NCI-H1694 treated with DMSO at 0.1 percent for 48 hours (cell line): ENCODE results near the gene TPP2.
A peak's percentile ranks its signal among the peaks of the same experiment; 100 is the strongest.

Source experiments
- DNase-seq: peaks from one replicate; lab custom pipeline; 2025; lab: John Stamatoyannopoulos, UW

TPP2 gene

DNA sequence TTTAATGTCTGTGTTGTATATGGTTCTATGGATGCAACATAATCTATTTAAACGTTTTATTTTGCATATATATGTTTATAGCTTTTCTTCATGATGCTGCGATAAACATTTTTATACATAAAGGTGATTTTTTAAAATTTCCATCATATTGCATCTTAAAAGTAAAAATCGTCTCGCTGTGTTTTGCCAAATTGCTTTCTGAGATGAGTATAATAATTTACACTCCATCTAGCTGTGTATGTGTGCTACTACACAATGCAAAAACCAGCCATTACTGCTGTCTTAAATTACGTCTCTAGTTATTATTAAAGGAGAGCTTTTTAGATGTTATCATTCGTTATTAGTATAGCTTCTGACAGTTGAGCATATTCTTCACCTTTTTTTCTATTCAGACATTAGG, 60.8 kb downstream of the TPP2 start:
- peak; percentile 5 for DNase-seq

GRCh38 chr13:102658660-102659059, 61.9 kb downstream of the TPP2 start:
- DNase-seq: no peak

GRCh38 chr13:102659168-102659713, 62.5 kb downstream of the TPP2 start:
- no peak for DNase-seq

DNA sequence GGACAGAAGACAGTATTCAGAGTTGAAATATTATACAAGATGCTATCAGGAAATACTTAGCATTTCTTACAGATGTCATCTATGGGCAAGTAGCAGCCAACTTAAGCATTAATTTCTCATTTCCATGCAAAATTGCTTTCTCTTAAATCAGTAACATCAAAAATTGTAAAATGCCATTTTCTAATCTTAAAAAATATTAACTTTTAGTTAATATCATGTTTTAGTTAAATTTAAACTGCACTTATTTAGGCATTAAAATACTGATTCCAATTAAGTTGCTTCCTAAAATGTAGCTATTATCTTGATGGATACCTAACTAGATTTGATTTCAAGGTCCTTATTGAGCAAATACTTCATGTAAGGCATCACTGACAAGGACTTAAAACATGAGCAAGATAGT, 70.2 kb downstream of the TPP2 start:
- DNase-seq: no peak

DNA sequence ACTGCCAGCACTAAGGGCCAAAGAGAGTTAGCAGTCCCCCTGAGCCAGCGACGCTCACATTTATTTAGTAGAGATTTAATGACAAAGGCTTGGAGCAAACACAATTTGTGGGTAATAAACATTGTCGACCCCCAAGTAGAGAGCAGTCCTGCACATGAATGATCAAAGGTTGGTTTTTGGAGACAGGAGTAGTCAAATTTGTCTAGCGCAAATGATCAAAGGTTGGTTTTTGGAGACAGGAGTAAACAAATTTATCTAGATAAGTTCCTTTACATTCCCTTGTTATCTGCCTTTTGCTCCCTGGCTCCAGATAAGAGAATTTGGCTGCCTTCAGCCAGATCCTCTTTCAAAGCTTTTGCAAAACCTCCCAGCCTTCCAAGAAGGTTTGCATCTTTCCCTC, 71.1 kb downstream of the TPP2 start:
- DNase-seq: no peak

DNA sequence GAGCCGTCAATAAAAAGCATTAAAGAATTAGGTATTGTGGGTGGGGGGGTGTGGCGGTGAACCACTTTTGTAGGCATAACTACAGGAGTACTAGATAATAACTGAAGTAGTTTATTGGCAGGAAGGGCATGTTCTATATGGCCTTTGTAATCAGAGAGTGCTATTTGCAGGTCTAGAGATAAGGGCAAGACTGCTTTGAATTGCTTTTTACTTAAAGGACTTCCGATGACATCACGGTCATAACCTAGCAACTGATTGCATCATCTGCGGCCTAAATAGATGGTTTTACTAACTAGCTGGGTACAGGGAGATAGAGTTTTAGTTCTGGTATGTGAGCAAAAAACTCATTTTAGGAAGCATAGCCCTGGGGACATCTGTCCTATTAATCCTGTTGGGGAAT, 73.3 kb downstream of the TPP2 start:
- DNase-seq: no peak

DNA sequence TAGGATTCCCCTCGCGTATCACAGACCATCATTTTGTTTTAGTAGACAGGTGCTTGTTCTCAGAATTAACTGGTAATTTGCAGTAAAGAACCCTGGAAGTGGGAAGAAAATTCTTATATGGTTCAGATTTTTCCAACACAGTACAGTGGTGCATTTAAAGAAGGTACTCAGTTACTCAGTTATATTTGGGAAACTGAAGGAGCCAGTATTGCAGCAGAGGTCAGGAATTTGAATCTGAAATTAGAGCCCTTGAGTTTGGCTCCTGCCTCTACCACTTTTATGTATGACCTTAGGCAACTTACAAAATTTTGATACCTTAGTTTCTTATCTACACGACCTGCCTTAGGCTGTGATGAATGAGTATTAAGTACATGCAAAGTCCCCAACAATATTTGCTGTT, 78.3 kb downstream of the TPP2 start:
- no peak for DNase-seq

GRCh38 chr13:102677122-102677521, 80.3 kb downstream of the TPP2 start:
- DNase-seq: no peak

DNA sequence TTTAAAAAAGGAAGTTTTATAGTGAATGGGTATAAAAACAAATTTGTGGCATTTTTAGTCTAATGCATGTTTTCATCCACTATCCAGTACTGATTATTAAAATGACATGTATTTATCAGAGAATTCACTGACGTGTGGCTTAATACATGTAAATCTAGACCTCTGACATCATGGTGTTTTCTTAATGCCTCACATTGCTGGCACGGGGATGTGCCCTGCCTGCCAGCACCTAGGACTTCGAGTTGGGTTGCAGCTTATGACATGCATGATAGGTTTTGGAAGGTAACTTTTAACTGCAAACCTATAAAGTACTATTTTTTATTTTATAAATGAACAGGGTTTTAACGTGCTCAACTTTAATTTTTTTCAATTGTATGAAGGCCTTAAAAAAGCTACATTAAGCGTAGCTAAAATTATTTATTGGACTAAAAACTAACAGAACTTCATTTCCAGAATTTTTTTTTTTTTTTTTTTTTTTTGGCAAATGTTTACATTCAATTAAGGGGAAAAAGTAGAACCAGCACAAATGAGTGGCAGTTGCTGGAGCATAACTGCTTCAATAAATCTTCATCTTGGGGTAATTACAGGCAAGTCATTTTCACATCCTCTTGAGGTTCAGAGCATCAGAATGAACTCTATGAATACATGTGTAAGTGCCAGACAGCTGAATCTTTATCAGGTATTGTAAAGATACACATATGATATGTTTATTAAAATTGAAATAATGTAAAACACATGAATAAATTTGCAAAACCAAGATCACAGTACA, 81.7 kb downstream of the TPP2 start:
- peak; percentile 20 for DNase-seq

DNA sequence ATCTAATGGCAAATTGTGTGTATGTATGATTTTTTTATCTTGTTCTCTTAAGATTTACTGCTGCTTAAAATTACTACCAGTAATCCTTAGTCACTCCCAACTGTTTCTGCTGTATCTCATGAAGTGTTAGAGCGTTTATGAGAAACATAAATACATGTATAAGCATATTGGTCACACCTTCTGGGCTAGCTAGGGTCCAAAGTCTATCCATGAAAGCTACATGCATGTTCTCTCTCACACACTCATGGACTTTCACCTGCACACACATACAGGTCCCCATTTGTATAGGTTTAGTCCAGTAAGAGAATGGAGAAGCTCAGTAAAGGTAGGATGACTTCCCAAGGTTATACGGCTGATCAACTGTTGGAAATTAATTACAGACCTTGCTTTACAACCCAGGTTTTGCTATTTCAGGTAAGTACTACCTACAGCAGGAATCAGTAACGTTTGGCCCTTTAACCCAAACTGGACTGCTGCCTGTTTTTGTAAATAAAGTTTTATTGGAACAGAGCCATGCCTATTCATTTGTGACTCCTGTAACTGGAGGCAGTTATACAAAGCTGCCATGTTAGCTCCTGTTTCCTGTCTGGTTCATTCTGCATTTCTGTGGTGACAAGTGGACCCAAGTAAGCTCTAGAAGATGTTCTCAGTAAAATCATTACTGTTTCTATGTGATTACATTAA, 82.8 kb downstream of the TPP2 start:
- DNase-seq: no peak

DNA sequence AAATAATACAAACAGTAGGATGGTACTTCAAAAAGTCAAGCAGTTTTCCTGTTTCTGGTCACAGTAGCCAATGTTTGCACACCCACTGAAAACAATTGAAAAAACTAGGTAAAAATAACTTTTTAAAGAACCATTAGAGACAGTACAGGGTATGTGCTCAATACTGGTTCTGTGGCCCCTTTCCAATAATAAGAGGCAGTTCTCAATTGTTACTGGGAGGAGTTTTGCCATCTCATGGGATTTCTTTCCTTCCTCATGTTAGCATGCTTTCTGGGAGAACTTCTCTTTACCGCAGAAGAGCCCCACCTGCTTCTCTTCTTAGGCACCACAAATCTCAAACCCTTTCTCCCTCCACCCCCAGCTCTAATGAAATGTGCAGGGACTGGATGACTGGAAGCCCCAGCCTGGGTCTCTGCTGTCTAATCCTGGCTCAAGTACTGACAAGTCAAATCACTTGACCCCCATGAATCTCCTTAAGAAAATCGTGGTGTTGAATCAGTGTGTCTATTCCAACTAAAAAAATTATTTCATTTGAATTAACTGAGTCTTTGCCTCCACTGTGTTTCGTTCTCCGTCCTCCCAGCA, 83.4 kb downstream of the TPP2 start:
- DNase-seq: no peak

- peak; percentile 74 for DNase-seq
Measured at GRCh38 chr13:102680842-102681740, 84.3 kb downstream of the TPP2 start.

DNA sequence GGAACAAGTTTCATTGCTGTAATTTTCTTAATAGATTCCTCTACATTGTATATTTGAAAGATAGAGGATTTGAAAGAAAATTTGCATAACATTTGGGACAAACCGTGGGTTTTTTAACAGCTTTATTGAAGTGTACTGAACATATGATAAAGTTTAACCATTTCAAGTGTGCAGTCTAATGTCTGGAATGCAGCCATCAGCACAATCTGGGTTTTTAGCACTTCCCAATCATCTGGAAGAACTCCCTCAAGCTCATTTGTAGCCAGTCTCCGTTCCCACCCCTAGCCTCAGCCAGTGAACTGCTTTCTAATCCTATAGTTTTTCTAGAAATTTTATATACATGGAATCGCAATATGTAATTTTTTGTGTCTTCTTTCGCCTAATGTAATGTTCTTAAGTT, 85.4 kb downstream of the TPP2 start:
- DNase-seq: no peak

- no peak for DNase-seq
Measured at GRCh38 chr13:102682727-102683126, 85.9 kb downstream of the TPP2 start.

GRCh38 chr13:102683637-102684036, 86.9 kb downstream of the TPP2 start:
- DNase-seq: no peak

DNA sequence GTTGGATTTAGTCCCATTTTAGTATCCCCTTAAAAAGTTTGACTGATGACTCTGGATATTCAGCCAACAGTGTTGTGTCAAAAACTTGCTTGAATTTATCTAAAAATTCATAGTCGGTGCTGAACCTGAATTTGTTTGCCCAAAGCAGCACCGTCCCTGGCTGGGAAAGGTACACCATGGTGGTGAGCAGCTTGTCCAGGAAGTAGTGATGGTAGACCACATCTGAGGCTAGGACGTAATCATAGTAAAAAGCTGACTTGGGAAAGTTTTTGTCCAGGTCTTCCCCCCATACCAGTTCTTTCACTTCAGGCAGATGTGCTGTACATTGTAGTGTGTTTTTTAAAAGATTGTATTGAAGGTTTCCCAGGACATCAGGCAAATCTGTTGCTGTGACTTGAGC, 89.2 kb downstream of the TPP2 start:
- no peak for DNase-seq

DNA sequence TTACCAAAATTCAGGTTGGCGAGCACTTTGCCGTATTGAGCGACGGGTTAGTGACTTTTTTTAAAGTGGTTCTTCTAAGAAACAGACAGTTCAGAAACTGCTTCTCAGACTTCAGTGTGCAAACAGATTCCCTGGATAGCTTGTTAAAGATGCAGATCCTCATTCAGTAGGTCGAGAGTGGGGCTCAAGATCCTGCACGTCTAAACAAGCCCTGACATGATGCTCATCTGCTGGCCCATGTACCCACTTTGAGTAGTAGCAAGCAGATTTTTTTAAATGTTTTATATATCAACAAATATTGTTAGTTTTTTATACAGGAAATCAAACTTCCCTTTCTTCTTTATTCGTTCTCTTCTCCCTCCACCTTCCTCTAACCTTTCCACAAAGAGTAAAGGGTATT, 90.7 kb downstream of the TPP2 start:
- no peak for DNase-seq

GRCh38 chr13:102688306-102688973, 91.7 kb downstream of the TPP2 start:
- DNase-seq: no peak

DNA sequence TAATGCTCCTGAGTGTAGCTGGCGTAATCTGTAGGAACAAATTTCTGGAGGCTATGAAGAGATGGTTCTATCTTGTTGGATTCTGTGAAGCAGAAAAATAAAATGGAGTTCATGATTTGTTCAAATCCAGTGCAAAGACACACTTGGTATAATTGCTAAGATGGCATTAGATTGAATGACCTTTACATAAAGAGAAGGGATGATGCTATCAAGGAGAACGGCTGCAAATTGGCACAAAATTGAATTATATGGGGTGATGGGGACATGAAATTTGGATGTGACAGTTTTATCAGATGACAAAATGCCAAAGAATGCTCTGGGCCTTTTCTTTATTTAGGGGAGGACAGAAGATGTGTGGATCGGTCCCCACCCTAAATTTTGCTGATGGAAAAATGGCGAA, 94.1 kb downstream of the TPP2 start:
- no peak for DNase-seq

DNA sequence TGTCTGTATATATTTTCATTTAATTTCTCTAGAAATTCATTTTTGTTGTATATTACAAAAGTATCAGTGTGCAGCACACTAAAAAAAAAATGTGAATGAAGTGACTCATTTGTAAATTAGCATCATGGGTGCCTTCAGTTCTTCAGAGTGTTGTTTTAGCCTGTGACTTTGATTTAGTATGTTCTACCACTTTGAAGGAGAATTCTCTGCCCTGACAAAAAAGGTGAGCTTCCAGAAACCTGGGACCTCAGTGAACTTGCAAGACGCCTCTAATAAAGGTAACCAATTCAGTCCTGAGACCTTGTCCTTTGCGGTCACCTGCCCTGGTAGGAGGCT, 95.7 kb downstream of the TPP2 start:
- DNase-seq: no peak

DNA sequence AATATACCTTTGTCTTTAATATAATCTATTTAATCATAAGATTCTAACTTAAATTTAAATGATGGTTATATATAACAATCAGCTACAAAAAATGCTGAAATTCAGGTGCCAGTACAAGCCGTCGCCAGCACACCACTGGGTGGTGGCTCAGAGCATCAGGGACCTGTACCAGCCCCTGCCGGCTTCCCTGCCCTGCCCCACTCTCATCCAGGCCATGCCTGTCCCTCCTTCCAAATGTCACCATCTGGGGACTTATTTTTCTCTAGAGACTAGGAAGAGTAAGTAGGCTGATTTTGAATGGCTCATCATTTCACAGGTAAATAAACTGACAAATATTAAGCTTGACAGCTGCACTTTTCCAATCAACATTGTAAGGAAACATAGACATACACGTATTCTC, 96.5 kb downstream of the TPP2 start:
- DNase-seq: peak; percentile 48

DNA sequence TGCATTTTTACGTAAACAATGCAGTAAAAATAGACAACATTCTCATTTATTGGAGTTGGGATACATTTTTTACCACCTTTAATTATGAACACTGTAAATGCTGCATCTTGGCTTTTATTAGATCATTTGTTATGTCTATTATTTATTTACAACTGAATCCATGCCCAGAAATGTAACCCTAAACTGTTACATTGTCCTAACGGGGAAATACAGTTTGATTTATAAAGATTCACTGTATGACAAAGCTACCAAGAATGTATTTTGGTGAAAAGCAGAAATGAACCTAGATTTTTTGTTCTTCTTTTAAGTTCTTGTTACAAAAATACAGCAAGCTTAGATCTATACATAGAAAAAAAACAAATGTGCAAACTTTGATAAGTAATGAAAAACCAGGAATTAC, 97.0 kb downstream of the TPP2 start:
- no peak for DNase-seq
